Smooth muscle cell (in vitro differentiated cells): ENCODE measurements around the gene ONECUT1. TPM values are rescaled to one million over a fixed set of nuclear protein-coding genes. Genes with fewer than 3 reads are reported as not detected.
"Not testable (repeated sequence)": the region's sequence is repeated elsewhere in the genome, so short reads cannot be mapped to it uniquely, and the experiment has no call there.

Experiments
- DNase-seq: peaks from one replicate; lab custom pipeline; 2025; ENCODE audit not compliant: unreplicated experiment; lab: John Stamatoyannopoulos, UW
- H2AFZ ChIP-seq: fragments of 200-600 bp; sonication (generic); 2 replicates; pipeline ENCODE4 v1.6.0; 2016; ENCODE audit warnings: antibody characterized with exemption, low read depth, mild to moderate bottlenecking
- H3F3A ChIP-seq: fragments of 200-600 bp; sonication (generic); 2 replicates; pipeline ENCODE4 v1.6.0; 2017; ENCODE audit warnings: antibody characterized with exemption, low read depth
- H3K27ac ChIP-seq: fragments of 200-600 bp; sonication (generic); 2 replicates; pipeline ENCODE4 v1.5.1; 2016; ENCODE audit warnings: low read depth, mild to moderate bottlenecking
- H3K27me3 ChIP-seq: fragments of 200-600 bp; sonication (generic); 2 replicates; pipeline ENCODE4 v1.6.1; 2016; ENCODE audit warnings: low read depth, mild to moderate bottlenecking
- H3K36me3 ChIP-seq: fragments of 200-600 bp; sonication (generic); 2 replicates; pipeline ENCODE4 v1.5.1; 2016; ENCODE audit warnings: low read depth
- H3K4me1 ChIP-seq: fragments of 200-600 bp; sonication (generic); 2 replicates; pipeline ENCODE4 v1.5.1; 2016; ENCODE audit warnings: low read depth
- H3K4me2 ChIP-seq: fragments of 200-600 bp; sonication (generic); 2 replicates; pipeline ENCODE4 v1.6.0; 2016; ENCODE audit warnings: mild to moderate bottlenecking
- H3K4me3 ChIP-seq: fragments of 200-600 bp; sonication (generic); 2 replicates; pipeline ENCODE4 v1.5.1; 2016; ENCODE audit warnings: mild to moderate bottlenecking
- H3K79me2 ChIP-seq: fragments of 200-600 bp; sonication (generic); 2 replicates; pipeline ENCODE4 v1.6.0; 2016; ENCODE audit warnings: low read depth, mild to moderate bottlenecking
- H3K9ac ChIP-seq: fragments of 200-600 bp; sonication (generic); 2 replicates; pipeline ENCODE4 v1.6.0; 2016; ENCODE audit warnings: low read depth
- H3K9me3 ChIP-seq: fragments of 200-600 bp; sonication (generic); replicated peaks from 2 replicates; pipeline ENCODE4 v1.5.1; 2016; ENCODE audit warnings: low read depth
- H4K20me1 ChIP-seq: fragments of 200-600 bp; sonication (generic); 2 replicates; pipeline ENCODE4 v1.6.0; 2016; ENCODE audit warnings: low read depth
- CTCF ChIP-seq: fragments of 200-600 bp; sonication (generic); IDR thresholded peaks from 2 replicates; pipeline ENCODE4 v1.5.1; 2017; ENCODE audit warnings: borderline replicate concordance, mild to moderate bottlenecking, antibody characterized with exemption; ENCODE audit not compliant: insufficient read depth, poor library complexity, severe bottlenecking
- WGBS: methylation state at CpG from one replicate; pipeline ENCODE4 v1.1.7; 2016; ENCODE audit warnings: low lambda C conversion rate; 5-methylcytosine and 5-hydroxymethylcytosine counted together
- polyA plus RNA-seq: library from polyadenylated mRNA; unstranded; fragments of >200 nt; fragmentation: Nextera tagmentation; extraction: Ambion mirVana; gene quantifications from 2 replicates; pipeline ENCODE4 v1.2.1, GENCODE V29; 2016
- total RNA-seq: library from RNA; depleted of rRNA; stranded (reverse); fragments of >200 nt; gene quantifications from 2 replicates; pipeline ENCODE4 v1.2.3, GENCODE V29; 2014

The ONECUT1 gene
- total RNA-seq (0.99 and 2.5 TPM in 2 replicates), polyA plus RNA-seq (0.61 TPM in 1 of 2 replicates, not detected in the other)

- Histone ChIP-seq H4K20me1 (peaks cover 5% of the 10 kb centered on the region), H3K27ac (no peak within 1 kb of the TSS), H3K9me3 (no peaks in the 10 kb centered on the region), H3K4me3 (peak within 1 kb of the TSS; percentile 71), H3K27me3 (peaks cover 94% of the 10 kb centered on the region), H3K79me2 (no peaks in the 10 kb centered on the region), H3K9ac (no peak within 1 kb of the TSS), H3K36me3 (no peaks in the 10 kb centered on the region), H2AFZ (peak within 1 kb of the TSS; percentile 95), H3K4me2 (peak within 1 kb of the TSS; percentile 98), H3K4me1 (peaks cover 18% of the 10 kb centered on the region), H3F3A (peaks cover 8% of the 10 kb centered on the region)
- DNase-seq, result peak; percentile 51
- WGBS, result 2% methylated on average over 62 of the region's 64 CpGs
- no peak for TF ChIP-seq CTCF
Observed at GRCh38 chr15:52790169-52790708, at the start of gene ONECUT1. Gene ONECUT1 (minus strand): TSS chr15:52790336. CDS start chr15:52789884, 452 bp downstream.

GRCh38 chr15:52834379-52834778, 44.2 kb upstream of the ONECUT1 start:
- H3K9me3 ChIP-seq, result no peaks in the 10 kb centered on the region
- H3K4me1 ChIP-seq, result no peaks in the 10 kb centered on the region
- H3K79me2 ChIP-seq, result no peaks in the 10 kb centered on the region
- no peak for DNase-seq
- H3K4me3 ChIP-seq, result no peak overlapping the region
- no peaks in the 10 kb centered on the region for H3K27me3 ChIP-seq
- H3K27ac ChIP-seq, result no peak overlapping the region
- no peak for TF ChIP-seq CTCF
- no peak overlapping the region for H3K4me2 ChIP-seq
- no peaks in the 10 kb centered on the region for H3K36me3 ChIP-seq
- no peak overlapping the region for H2AFZ ChIP-seq
- no peaks in the 10 kb centered on the region for H3F3A ChIP-seq
- no peaks in the 10 kb centered on the region for H4K20me1 ChIP-seq
- no peak overlapping the region for H3K9ac ChIP-seq
- 65% methylated on average over 3 of the region's 3 CpGs for WGBS

- not testable (repeated sequence) for H3K9me3 ChIP-seq, H3K9ac ChIP-seq, H3K4me1 ChIP-seq, H3K79me2 ChIP-seq, H3K4me2 ChIP-seq, H3K27me3 ChIP-seq, H3K4me3 ChIP-seq, H3F3A ChIP-seq, H4K20me1 ChIP-seq, DNase-seq, H3K36me3 ChIP-seq, H2AFZ ChIP-seq, H3K27ac ChIP-seq
- WGBS, result 87% methylated on average over 14 of the region's 14 CpGs
Observed at GRCh38 chr15:52824169-52824942, 34.2 kb upstream of the ONECUT1 start.

- Histone ChIP-seq H3K4me1 (no peaks in the 10 kb centered on the region), H3K4me3 (no peak overlapping the region), H3K27ac (no peak overlapping the region), H3K36me3 (no peaks in the 10 kb centered on the region), H3F3A (no peaks in the 10 kb centered on the region), H3K79me2 (no peaks in the 10 kb centered on the region), H3K27me3 (no peaks in the 10 kb centered on the region), H3K9me3 (no peaks in the 10 kb centered on the region), H4K20me1 (no peaks in the 10 kb centered on the region), H2AFZ (no peak overlapping the region), H3K9ac (no peak overlapping the region), H3K4me2 (no peak overlapping the region)
- no peak for DNase-seq
- WGBS, result 84% methylated on average over 2 of the region's 2 CpGs
- TF ChIP-seq CTCF, result no peak
Observed at GRCh38 chr15:52822475-52822874, 32.3 kb upstream of the ONECUT1 start.
